Measurements from ENCODE around the gene PVR.
A peak's percentile ranks its signal among the peaks of the same experiment; 100 is the strongest.

PVR gene

GRCh38 chr19:44663996-44664395, 20.3 kb downstream of the PVR start (continued):
- no peak for TF ChIP-seq PATZ1 (tag by site-specific recombination; IDR thresholded peaks at IDR 0.05)
- no peak for TF ChIP-seq ZNF324 (tag by site-specific recombination; IDR thresholded peaks at IDR 0.05)
- peak; percentile 84; the same call in 1 of the 2 replicates for TF ChIP-seq ZNF394 (tag by site-specific recombination; IDR thresholded peaks at IDR 0.05; ENCODE audit: borderline replicate concordance)
- TF ChIP-seq ZBTB11 (tag by site-specific recombination; conservative IDR thresholded peaks at IDR 0.05; ENCODE audit: low read depth), result peak; percentile 37
- no peak for TF ChIP-seq ZBTB20 (tag by site-specific recombination; IDR thresholded peaks at IDR 0.05)
- no peak for TF ChIP-seq ZNF48 (tag by site-specific recombination; IDR thresholded peaks at IDR 0.05)
- no peak for TF ChIP-seq ZNF26 (tag by site-specific recombination; IDR thresholded peaks at IDR 0.05)
- TF ChIP-seq ZNF580 (tag by site-specific recombination; IDR thresholded peaks at IDR 0.05), result no peak
- TF ChIP-seq ZNF670 (tag by site-specific recombination; IDR thresholded peaks at IDR 0.05; ENCODE audit: low read depth), result no peak
- TF ChIP-seq KLF9 (tag by site-specific recombination; IDR thresholded peaks at IDR 0.05; ENCODE audit: low read depth), result no peak
- peak; percentile 52 for TF ChIP-seq ZNF623 (tag by site-specific recombination; IDR thresholded peaks at IDR 0.05)
- TF ChIP-seq ZEB2 (tag by site-specific recombination; IDR thresholded peaks at IDR 0.05), result no peak
- TF ChIP-seq ZNF473 (tag by site-specific recombination; IDR thresholded peaks at IDR 0.05), result no peak
- TF ChIP-seq ZNF140 (tag by site-specific recombination; IDR thresholded peaks at IDR 0.05), result peak; percentile 66
- 0 out of 2 replicates have a peak, but pooled peaks have one; percentile 26 for TF ChIP-seq ZBTB8A (tag by site-specific recombination; IDR thresholded peaks at IDR 0.05)
- TF ChIP-seq ZNF354C (tag by site-specific recombination; IDR thresholded peaks at IDR 0.05; ENCODE audit: borderline replicate concordance, low read depth), result 0 out of 2 replicates have a peak, but pooled peaks have one; percentile 38
- TF ChIP-seq KLF8 (tag by site-specific recombination; IDR thresholded peaks at IDR 0.05), result no peak
- TF ChIP-seq ZNF561 (tag by site-specific recombination; IDR thresholded peaks at IDR 0.05; ENCODE audit: borderline replicate concordance), result no peak
- TF ChIP-seq ZIC2 (tag by site-specific recombination; IDR thresholded peaks at IDR 0.05), result no peak
- peak; percentile 16; the same call in 1 of the 2 replicates for TF ChIP-seq ZNF654 (tag by site-specific recombination; IDR thresholded peaks at IDR 0.05; ENCODE audit: low read depth)
- TF ChIP-seq ZNF266 (tag by site-specific recombination; IDR thresholded peaks at IDR 0.05; ENCODE audit: low read depth), result 0 out of 2 replicates have a peak, but pooled peaks have one; percentile 14
- TF ChIP-seq ZNF518A (tag by site-specific recombination; conservative IDR thresholded peaks at IDR 0.05; ENCODE audit: low read depth), result peak; percentile 67
- no peak for TF ChIP-seq GLI2 (tag by site-specific recombination; IDR thresholded peaks at IDR 0.05; ENCODE audit: borderline replicate concordance, low read depth)
- TF ChIP-seq ZNF426 (tag by site-specific recombination; IDR thresholded peaks at IDR 0.05), result peak; percentile 57
- TF ChIP-seq ZNF223 (tag by site-specific recombination; IDR thresholded peaks at IDR 0.05), result no peak
- no peak for TF ChIP-seq ZNF2 (tag by site-specific recombination; IDR thresholded peaks at IDR 0.05)
- no peak for TF ChIP-seq ZNF560 (tag by site-specific recombination; IDR thresholded peaks at IDR 0.05; ENCODE audit: borderline replicate concordance)
- TF ChIP-seq ZNF501 (tag by site-specific recombination; IDR thresholded peaks at IDR 0.05), result no peak

All from HEK293 (cell line).